H9 (cell line): ENCODE measurements around the gene CTPS2. TPM values are rescaled to one million over a fixed set of nuclear protein-coding genes. Genes with fewer than 3 reads are reported as not detected.
A peak's percentile ranks its signal among the peaks of the same experiment; 100 is the strongest.

Experiments
- DNase-seq: peaks from one replicate; pipeline ENCODE4 v3.0.0-alpha.2; 2017
- H2AFZ ChIP-seq: one replicate; pipeline ENCODE4 v1.6.1; 2013; ENCODE audit warnings: mild to moderate bottlenecking, low read length, control low read depth, moderate library complexity
- H2AK5ac ChIP-seq: 2 replicates; pipeline ENCODE4 v1.6.1; 2013; ENCODE audit warnings: low read length, control low read depth, mixed read lengths; ENCODE audit not compliant: insufficient read length
- H2BK120ac ChIP-seq: one replicate; pipeline ENCODE4 v1.6.1; 2013; ENCODE audit warnings: low read depth, mild to moderate bottlenecking, low read length, control low read depth, inconsistent platforms; ENCODE audit not compliant: poor library complexity, severe bottlenecking
- H2BK12ac ChIP-seq: 2 replicates; pipeline ENCODE4 v1.6.1; 2013; ENCODE audit warnings: low read length, control low read depth, mixed read lengths, low read depth; ENCODE audit not compliant: insufficient read length
- H2BK15ac ChIP-seq: 2 replicates; pipeline ENCODE4 v1.6.1; 2013; ENCODE audit warnings: low read depth, low read length, control low read depth
- H2BK20ac ChIP-seq: one replicate; pipeline ENCODE4 v1.6.1; 2013; ENCODE audit warnings: low read depth, mild to moderate bottlenecking, low read length, control low read depth, inconsistent platforms; ENCODE audit not compliant: poor library complexity, severe bottlenecking
- H2BK5ac ChIP-seq: 2 replicates; pipeline ENCODE4 v1.6.1; 2013; ENCODE audit warnings: low read length, control low read depth, mixed read lengths; ENCODE audit not compliant: insufficient read length
- H3K14ac ChIP-seq: 2 replicates; pipeline ENCODE4 v1.6.1; 2013; ENCODE audit warnings: low read length, control low read depth; ENCODE audit not compliant: insufficient read depth
- H3K18ac ChIP-seq: 2 replicates; pipeline ENCODE4 v1.6.1; 2013; ENCODE audit warnings: low read depth, mild to moderate bottlenecking, mixed read lengths, low read length, control low read depth; ENCODE audit not compliant: insufficient read length
- H3K23ac ChIP-seq: 2 replicates; pipeline ENCODE4 v1.6.1; 2013; ENCODE audit warnings: low read length, control low read depth, mixed read lengths, low read depth; ENCODE audit not compliant: insufficient read length
- H3K23me2 ChIP-seq: 2 replicates; pipeline ENCODE4 v1.6.1; 2013; ENCODE audit warnings: low read depth, mild to moderate bottlenecking, mixed read lengths, low read length, control low read depth; ENCODE audit not compliant: insufficient read length, poor library complexity, severe bottlenecking
- H3K27ac ChIP-seq: 2 replicates; pipeline ENCODE4 v1.5.1; 2013; ENCODE audit warnings: low read length, control low read depth, mixed read lengths, low read depth; ENCODE audit not compliant: insufficient read length
- H3K27me3 ChIP-seq: 2 replicates; pipeline ENCODE4 v1.6.1; 2013; ENCODE audit warnings: low read length, control low read depth, inconsistent platforms; ENCODE audit not compliant: insufficient read depth
- H3K4ac ChIP-seq: 2 replicates; pipeline ENCODE4 v1.6.1; 2013; ENCODE audit warnings: low read depth, mild to moderate bottlenecking, control low read depth, inconsistent platforms, low read length, moderate library complexity
- H3K4me1 ChIP-seq: 2 replicates; pipeline ENCODE4 v1.6.1; 2013; ENCODE audit warnings: low read length, control low read depth, inconsistent platforms; ENCODE audit not compliant: insufficient read depth
- H3K4me2 ChIP-seq: 2 replicates; pipeline ENCODE4 v1.6.1; 2013; ENCODE audit warnings: low read length, control low read depth, mixed read lengths; ENCODE audit not compliant: insufficient read length, insufficient read depth
- H3K56ac ChIP-seq: 2 replicates; pipeline ENCODE4 v1.6.1; 2013; ENCODE audit warnings: low read depth, mild to moderate bottlenecking, mixed read lengths, low read length, control low read depth; ENCODE audit not compliant: insufficient read length
- H3K79me1 ChIP-seq: 2 replicates; pipeline ENCODE4 v1.6.1; 2013; ENCODE audit warnings: low read depth, mild to moderate bottlenecking, moderate library complexity, low read length, control low read depth, inconsistent platforms; ENCODE audit not compliant: insufficient read depth, poor library complexity, severe bottlenecking
- H3K79me2 ChIP-seq: 2 replicates; pipeline ENCODE4 v1.6.1; 2013; ENCODE audit warnings: low read length, control low read depth, inconsistent platforms; ENCODE audit not compliant: insufficient read depth
- H3K9ac ChIP-seq: 2 replicates; pipeline ENCODE4 v1.6.1; 2013; ENCODE audit warnings: low read length, control low read depth, mixed read lengths; ENCODE audit not compliant: insufficient read length; ENCODE audit errors: extremely low read depth
- H3K9me3 ChIP-seq: one replicate; pipeline ENCODE4 v1.6.1; 2013; ENCODE audit warnings: low read depth, low read length, inconsistent platforms; ENCODE audit not compliant: control insufficient read depth
- H3T11ph ChIP-seq: one replicate; pipeline ENCODE4 v1.6.1; 2013; ENCODE audit warnings: mild to moderate bottlenecking, low read length, control low read depth, inconsistent platforms
- H4K20me1 ChIP-seq: one replicate; pipeline ENCODE4 v1.6.1; 2013; ENCODE audit not compliant: control insufficient read depth, insufficient read length, insufficient read depth
- H4K5ac ChIP-seq: 2 replicates; pipeline ENCODE4 v1.6.1; 2013; ENCODE audit warnings: low read depth, mild to moderate bottlenecking, mixed read lengths, low read length, control low read depth; ENCODE audit not compliant: insufficient read length
- H4K8ac ChIP-seq: replicated peaks from 2 replicates; pipeline ENCODE4 v1.6.1; 2013; ENCODE audit warnings: low read length, control low read depth, mixed read lengths, low read depth; ENCODE audit not compliant: insufficient read length
- H4K91ac ChIP-seq: 2 replicates; pipeline ENCODE4 v1.6.1; 2013; ENCODE audit warnings: low read depth, mild to moderate bottlenecking, moderate library complexity, mixed read lengths, low read length, control low read depth; ENCODE audit not compliant: insufficient read length
- H3K27ac Mint-ChIP-seq, 3 experiments: 2 replicates in 2 of 3; 3 replicates in 1 of 3; pipeline ENCODE4 v1.8.0; 2020 to 2021; ENCODE audit warnings: mixed read lengths in 3 of 3, mild to moderate bottlenecking in 1 of 3, moderate library complexity in 1 of 3
- H3K27me3 Mint-ChIP-seq: 2 replicates; pipeline ENCODE4 v1.8.0; 2021; ENCODE audit warnings: low read depth, mild to moderate bottlenecking, moderate library complexity, mixed read lengths
- H3K36me3 Mint-ChIP-seq, 3 experiments: 2 replicates in 2 of 3; 3 replicates in 1 of 3; pipeline ENCODE4 v1.8.0; 2020 to 2021; ENCODE audit warnings: low read depth in 3 of 3, mixed read lengths in 3 of 3; ENCODE audit not compliant: insufficient read depth in 1 of 3
- H3K4me1 Mint-ChIP-seq, 2 experiments: 2 replicates each; pipeline ENCODE4 v1.8.0; 2020; ENCODE audit warnings: mixed read lengths in 2 of 2
- H3K4me3 Mint-ChIP-seq, 2 experiments: 2 replicates in 1 of 2; 3 replicates in 1 of 2; pipeline ENCODE4 v1.8.0; 2020 to 2021; ENCODE audit warnings: mild to moderate bottlenecking in 2 of 2, mixed read lengths in 2 of 2, moderate library complexity in 1 of 2
- H3K9me3 Mint-ChIP-seq, 2 experiments: 2 replicates in 1 of 2; 3 replicates in 1 of 2; pipeline ENCODE4 v1.8.0; 2020; ENCODE audit warnings: mild to moderate bottlenecking in 2 of 2, mixed read lengths in 2 of 2, moderate library complexity in 1 of 2
- WGBS: extraction: QIAGEN DNeasy Blood & Tissue Kit; methylation state at CpG from one replicate; pipeline ENCODE4 v1.1.7; 2013; ENCODE audit warnings: missing lambda C conversion rate, low lambda C conversion rate, mixed read lengths; ENCODE audit not compliant: insufficient read length; ENCODE audit errors: extremely low coverage; 5-methylcytosine and 5-hydroxymethylcytosine counted together
- total RNA-seq: library from RNA; stranded (reverse); gene quantifications from 2 replicates; pipeline ENCODE4 v1.2.1, GENCODE V29; 2021
- TF ChIP-seq, protein P1 (sequence below): fragments of 200-600 bp; sonication (generic); conservative IDR thresholded peaks from 3 replicates; pipeline ENCODE4 v1.8.0; 2021; ENCODE audit warnings: antibody characterized with exemption, mild to moderate bottlenecking

CTPS2 gene
- total RNA-seq, 1 experiment from 2014 or later = 69.7 TPM

GRCh38 chrX:16592194-16592770 is 120.2 kb downstream of the CTPS2 start:
- no peak overlapping the region for H2BK15ac ChIP-seq
- peaks cover 7% of the 10 kb centered on the region; the same call in 1 of the 2 replicates for H3K4me1 ChIP-seq
- H3K9me3 Mint-ChIP-seq = peaks cover 4 to 7% of the 10 kb centered on the region in 2 experiments; a peak in 2 of 5 replicates
- H3K14ac ChIP-seq = no peak overlapping the region
- peak overlapping the region; percentile 53 to 78 (median 71); a peak in 5 of 7 replicates for H3K27ac Mint-ChIP-seq
- H2BK120ac ChIP-seq = no peak overlapping the region
- no peak overlapping the region for H2BK20ac ChIP-seq
- no peak overlapping the region for H3K18ac ChIP-seq
- no peak overlapping the region for H3K56ac ChIP-seq
- no peak overlapping the region for H3K9ac ChIP-seq
- H2AK5ac ChIP-seq = no peak overlapping the region
- H3K79me1 ChIP-seq = no peaks in the 10 kb centered on the region
- no peaks in the 10 kb centered on the region for H3K27me3 ChIP-seq
- no peak overlapping the region for H2BK12ac ChIP-seq
- H3K23me2 ChIP-seq = no peaks in the 10 kb centered on the region
- H4K91ac ChIP-seq = no peak overlapping the region
- H4K20me1 ChIP-seq = no peaks in the 10 kb centered on the region
- no peak for DNase-seq
- H3K27ac ChIP-seq = no peak overlapping the region
- TF ChIP-seq, protein P1, sequence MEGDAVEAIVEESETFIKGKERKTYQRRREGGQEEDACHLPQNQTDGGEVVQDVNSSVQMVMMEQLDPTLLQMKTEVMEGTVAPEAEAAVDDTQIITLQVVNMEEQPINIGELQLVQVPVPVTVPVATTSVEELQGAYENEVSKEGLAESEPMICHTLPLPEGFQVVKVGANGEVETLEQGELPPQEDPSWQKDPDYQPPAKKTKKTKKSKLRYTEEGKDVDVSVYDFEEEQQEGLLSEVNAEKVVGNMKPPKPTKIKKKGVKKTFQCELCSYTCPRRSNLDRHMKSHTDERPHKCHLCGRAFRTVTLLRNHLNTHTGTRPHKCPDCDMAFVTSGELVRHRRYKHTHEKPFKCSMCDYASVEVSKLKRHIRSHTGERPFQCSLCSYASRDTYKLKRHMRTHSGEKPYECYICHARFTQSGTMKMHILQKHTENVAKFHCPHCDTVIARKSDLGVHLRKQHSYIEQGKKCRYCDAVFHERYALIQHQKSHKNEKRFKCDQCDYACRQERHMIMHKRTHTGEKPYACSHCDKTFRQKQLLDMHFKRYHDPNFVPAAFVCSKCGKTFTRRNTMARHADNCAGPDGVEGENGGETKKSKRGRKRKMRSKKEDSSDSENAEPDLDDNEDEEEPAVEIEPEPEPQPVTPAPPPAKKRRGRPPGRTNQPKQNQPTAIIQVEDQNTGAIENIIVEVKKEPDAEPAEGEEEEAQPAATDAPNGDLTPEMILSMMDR = no peak
- H3K27me3 Mint-ChIP-seq = no peaks in the 10 kb centered on the region; the same call in 1 of the 2 replicates
- H3K4ac ChIP-seq = no peak overlapping the region
- H3K23ac ChIP-seq = no peak overlapping the region
- H3K4me2 ChIP-seq = no peak overlapping the region
- H3K79me2 ChIP-seq = no peaks in the 10 kb centered on the region
- H3K4me3 Mint-ChIP-seq = no peak overlapping the region
- H3T11ph ChIP-seq = no peak overlapping the region
- no peak overlapping the region for H4K8ac ChIP-seq
- no CpG with 5 or more reads among the region's 7 CpGs for whole genome bisulfite sequencing
- H3K36me3 Mint-ChIP-seq = peaks cover 50 to 70% (median 60%) of the 10 kb centered on the region in 3 experiments
- no peak overlapping the region for H4K5ac ChIP-seq
- peaks cover 29 to 44% of the 10 kb centered on the region in 2 experiments for H3K4me1 Mint-ChIP-seq
- H2AFZ ChIP-seq = no peak overlapping the region
- no peaks in the 10 kb centered on the region for H3K9me3 ChIP-seq
- no peak overlapping the region for H2BK5ac ChIP-seq
